Coronary artery (tissue), 2 donors: ENCODE data around the gene RANGAP1.

Source experiments
- DNase-seq: peaks from one replicate; pipeline ENCODE4 v3.0.0-alpha.2; 2017; ENCODE audit warnings: low spot score
- H3K27ac ChIP-seq, 2 donors: fragments of 200-600 bp; sonication (generic); one replicate each; pipeline ENCODE4 v1.5.1; 2016 to 2019
- H3K4me3 ChIP-seq: fragments of 200-600 bp; sonication (generic); 2 replicates; pipeline ENCODE4 v1.5.1; 2016; ENCODE audit warnings: mild to moderate bottlenecking, moderate library complexity
- CTCF ChIP-seq: fragments of 200-600 bp; sonication (generic); IDR thresholded peaks from one replicate; pipeline ENCODE4 v1.5.1; 2019; ENCODE audit warnings: antibody characterized with exemption

The RANGAP1 gene

GRCh38 chr22:41285820-41286638 lies at the start of gene RANGAP1:
Gene RANGAP1, minus strand, starts transcription at chr22:41286187. Its CDS starts 5,143 bp downstream, at chr22:41281044.
- DNase-seq = peak; percentile 97
- H3K27ac ChIP-seq = peak within 1 kb of the TSS; percentile 60 to 85
- peak within 1 kb of the TSS; percentile 92 for H3K4me3 ChIP-seq
- TF ChIP-seq CTCF = no peak

- no peak overlapping the region for H3K27ac ChIP-seq
- no peak overlapping the region for H3K4me3 ChIP-seq
- no peak for DNase-seq
- TF ChIP-seq CTCF = no peak
Observed at GRCh38 chr22:41334951-41335635, 49.1 kb upstream of the RANGAP1 start.

GRCh38 chr22:41334215-41334614 lies 48.2 kb upstream of the RANGAP1 start:
- no peak overlapping the region for H3K4me3 ChIP-seq
- no peak for TF ChIP-seq CTCF
- no peak overlapping the region for H3K27ac ChIP-seq
- DNase-seq = no peak

GRCh38 chr22:41333806-41334205 lies 47.8 kb upstream of the RANGAP1 start:
- no peak for DNase-seq
- no peak for TF ChIP-seq CTCF
- no peak overlapping the region for H3K4me3 ChIP-seq
- no peak overlapping the region for H3K27ac ChIP-seq

- H3K4me3 ChIP-seq = no peak overlapping the region
- DNase-seq = no peak
- no peak overlapping the region for H3K27ac ChIP-seq
- no peak for TF ChIP-seq CTCF
Observed at GRCh38 chr22:41332217-41332939, 46.4 kb upstream of the RANGAP1 start.

GRCh38 chr22:41330169-41330568 lies 44.2 kb upstream of the RANGAP1 start:
- no peak overlapping the region for H3K4me3 ChIP-seq
- no peak for TF ChIP-seq CTCF
- H3K27ac ChIP-seq = no peak overlapping the region
- no peak for DNase-seq
